ENCODE results near the gene CPNE6.

Gene CPNE6

DNA sequence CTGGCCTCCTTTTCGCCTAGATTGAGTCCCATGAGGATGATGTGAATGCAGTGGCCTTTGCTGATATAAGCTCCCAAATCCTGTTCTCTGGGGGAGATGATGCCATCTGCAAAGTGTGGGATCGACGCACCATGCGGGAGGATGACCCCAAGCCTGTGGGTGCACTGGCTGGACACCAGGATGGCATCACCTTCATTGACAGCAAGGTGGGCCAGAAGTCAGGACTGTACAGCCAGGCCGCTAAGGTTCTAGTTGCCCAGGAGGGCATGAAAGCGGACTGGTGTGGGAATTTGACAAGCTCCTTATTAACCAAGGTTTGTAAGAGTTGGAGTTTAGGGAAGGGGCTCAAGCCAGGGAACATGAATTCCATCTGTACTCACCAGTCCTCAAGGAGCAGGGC lies 48.3 kb downstream of the CPNE6 start:
- DNase-seq (ENCODE audit: insufficient read length) (no peak), FAIRE-seq (no peak)
- TF ChIP-seq POLR2AphosphoS5 (IDR thresholded peaks at IDR 0.05; ENCODE audit: low read depth, low read length), result no peak
- no peak for TF ChIP-seq POLR2A (IDR thresholded peaks at IDR 0.05; ENCODE audit: low read depth, low read length)
- TF ChIP-seq TAF1 (IDR thresholded peaks at IDR 0.05; ENCODE audit: borderline replicate concordance, low read depth, low read length), result no peak

DNA sequence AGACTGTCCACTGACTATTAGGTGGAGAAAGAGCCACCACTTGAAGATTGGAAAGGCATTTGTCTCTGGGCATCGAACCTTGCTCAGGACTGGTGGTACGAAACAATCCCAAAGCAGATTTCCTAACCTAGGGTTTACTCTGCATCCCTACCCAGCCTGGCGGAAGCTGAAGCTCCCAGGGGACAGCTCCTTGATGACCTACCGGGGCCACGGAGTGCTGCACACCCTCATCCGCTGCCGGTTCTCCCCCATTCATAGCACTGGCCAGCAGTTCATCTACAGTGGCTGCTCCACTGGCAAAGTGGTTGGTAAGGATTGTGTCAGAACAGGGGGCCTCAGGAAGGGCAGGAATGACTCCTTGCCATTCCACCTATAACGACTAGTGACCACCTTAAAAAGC lies 49.8 kb downstream of the CPNE6 start:
- FAIRE-seq, result no peak
- no peak for DNase-seq (ENCODE audit: insufficient read length)
- TF ChIP-seq POLR2AphosphoS5 (IDR thresholded peaks at IDR 0.05; ENCODE audit: low read depth, low read length) (no peak), TAF1 (IDR thresholded peaks at IDR 0.05; ENCODE audit: borderline replicate concordance, low read depth, low read length) (no peak), POLR2A (IDR thresholded peaks at IDR 0.05; ENCODE audit: low read depth, low read length) (no peak)

DNA sequence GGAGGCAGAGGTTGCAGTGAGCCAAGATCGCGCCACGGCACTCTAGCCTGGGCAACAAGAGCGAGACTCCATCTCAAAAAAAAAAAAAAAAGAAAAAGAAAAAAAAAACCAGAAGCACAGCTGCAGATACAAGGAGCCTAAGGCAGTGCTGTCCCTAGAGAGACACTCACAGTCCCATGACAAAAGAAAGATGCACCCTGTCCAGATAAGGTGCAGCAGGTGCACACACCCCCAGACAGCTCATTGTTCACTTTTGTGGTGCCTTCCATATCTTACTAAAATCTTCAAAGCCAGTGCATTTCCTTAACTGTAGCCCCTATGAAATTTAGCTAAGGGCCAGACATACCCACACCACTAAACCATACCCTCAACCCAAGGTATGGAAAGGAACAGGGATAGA lies 51.1 kb downstream of the CPNE6 start:
- TF ChIP-seq TAF1 (IDR thresholded peaks at IDR 0.05; ENCODE audit: borderline replicate concordance, low read depth, low read length), result no peak
- no peak for TF ChIP-seq POLR2A (IDR thresholded peaks at IDR 0.05; ENCODE audit: low read depth, low read length)
- no peak for TF ChIP-seq POLR2AphosphoS5 (IDR thresholded peaks at IDR 0.05; ENCODE audit: low read depth, low read length)
- FAIRE-seq, result no peak
- DNase-seq (ENCODE audit: insufficient read length), result no peak

DNA sequence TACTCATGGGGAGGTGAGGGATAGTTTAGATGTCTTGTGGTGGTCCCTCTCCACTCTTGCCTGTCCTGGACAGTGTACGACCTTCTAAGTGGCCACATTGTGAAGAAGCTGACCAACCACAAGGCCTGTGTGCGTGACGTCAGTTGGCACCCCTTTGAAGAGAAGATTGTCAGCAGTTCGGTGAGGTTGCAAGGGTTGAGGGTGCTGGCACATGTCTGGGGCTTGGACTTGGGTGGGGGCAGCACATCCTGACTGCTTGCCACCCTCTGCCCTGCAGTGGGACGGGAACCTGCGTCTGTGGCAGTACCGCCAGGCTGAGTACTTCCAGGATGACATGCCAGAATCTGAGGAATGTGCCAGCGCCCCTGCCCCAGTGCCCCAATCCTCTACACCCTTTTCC lies 51.5 kb downstream of the CPNE6 start:
- FAIRE-seq (no peak), DNase-seq (ENCODE audit: insufficient read length) (no peak)
- TF ChIP-seq TAF1 (IDR thresholded peaks at IDR 0.05; ENCODE audit: borderline replicate concordance, low read depth, low read length), result no peak
- no peak; the same call in 1 of the 2 replicates for TF ChIP-seq POLR2AphosphoS5 (IDR thresholded peaks at IDR 0.05; ENCODE audit: low read depth, low read length)
- no peak for TF ChIP-seq POLR2A (IDR thresholded peaks at IDR 0.05; ENCODE audit: low read depth, low read length)

DNA sequence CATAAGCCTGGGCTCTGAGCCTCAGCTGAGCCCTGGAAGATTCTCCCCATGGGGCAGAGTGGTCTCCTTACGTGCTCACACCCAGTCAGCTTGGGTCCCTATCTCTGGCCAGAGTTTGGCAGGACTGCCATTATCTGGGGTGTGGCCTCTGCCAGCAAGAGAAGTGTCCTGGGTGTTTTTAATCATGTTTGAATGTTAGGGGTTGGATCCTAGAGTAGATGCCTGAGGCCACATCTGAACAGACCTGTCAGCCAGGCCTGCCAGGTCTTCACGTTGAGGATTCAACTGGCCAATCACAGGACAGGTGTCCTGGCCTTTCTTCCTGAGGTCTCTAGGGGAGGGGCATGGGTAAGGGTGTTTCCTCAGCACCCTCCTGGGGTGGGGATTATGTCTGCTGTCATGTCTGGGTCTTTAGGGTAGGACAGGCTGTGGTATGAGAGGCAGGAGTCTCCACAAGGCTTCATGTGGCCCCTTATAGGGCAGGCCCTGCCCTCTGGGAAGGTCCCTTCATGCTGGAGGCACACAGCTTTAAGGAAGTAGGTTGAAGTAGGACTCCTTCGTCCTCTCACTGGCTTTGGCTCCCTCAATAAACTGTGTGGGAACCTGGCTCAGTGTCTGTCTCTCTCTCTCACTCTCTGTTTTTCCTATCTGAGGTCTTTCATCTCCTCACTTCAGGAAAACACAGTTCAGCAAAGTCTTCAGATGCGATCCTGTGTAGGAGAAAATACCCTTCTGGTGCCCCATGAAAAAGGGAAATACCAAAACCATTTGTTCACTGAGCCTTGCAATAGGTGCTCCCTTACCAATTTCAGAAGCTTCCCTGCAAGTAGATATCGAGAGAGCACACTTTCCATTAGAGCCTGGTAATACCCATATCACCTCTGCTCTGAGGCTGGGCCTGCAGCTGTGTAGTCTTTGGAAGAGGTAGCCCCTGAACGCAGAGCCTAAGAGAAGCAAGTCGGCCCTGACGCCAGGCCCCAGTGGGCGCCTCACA lies 52.4 kb downstream of the CPNE6 start:
- FAIRE-seq (peak; percentile 81), DNase-seq (ENCODE audit: insufficient read length) (no peak)
- no peak for TF ChIP-seq TAF1 (IDR thresholded peaks at IDR 0.05; ENCODE audit: borderline replicate concordance, low read depth, low read length)
- TF ChIP-seq POLR2A (IDR thresholded peaks at IDR 0.05; ENCODE audit: low read depth, low read length), result peak; percentile 66
- no peak for TF ChIP-seq POLR2AphosphoS5 (IDR thresholded peaks at IDR 0.05; ENCODE audit: low read depth, low read length)

DNA sequence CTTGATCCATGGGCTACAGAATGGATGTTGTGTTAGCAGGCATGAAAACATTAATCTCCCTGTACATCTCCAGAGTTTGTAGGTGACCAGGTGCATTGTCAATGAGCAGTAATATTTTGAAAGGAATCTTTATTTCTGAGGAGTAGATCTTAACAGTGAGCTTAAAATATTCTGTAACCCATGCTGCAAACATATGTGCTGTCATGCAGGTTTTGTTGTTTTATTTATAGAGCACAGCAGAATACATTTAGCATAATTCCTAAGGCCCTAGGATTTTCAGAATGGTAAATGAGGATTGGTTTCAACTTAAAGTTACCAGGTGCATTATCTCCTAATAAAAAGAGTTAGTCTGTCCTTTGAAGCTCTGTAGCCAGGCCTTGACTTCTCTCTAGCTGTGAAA lies 55.6 kb downstream of the CPNE6 start:
- FAIRE-seq (no peak), DNase-seq (ENCODE audit: insufficient read length) (no peak)
- TF ChIP-seq TAF1 (IDR thresholded peaks at IDR 0.05; ENCODE audit: borderline replicate concordance, low read depth, low read length) (no peak), POLR2AphosphoS5 (IDR thresholded peaks at IDR 0.05; ENCODE audit: low read depth, low read length) (no peak), POLR2A (IDR thresholded peaks at IDR 0.05; ENCODE audit: low read depth, low read length) (no peak)

DNA sequence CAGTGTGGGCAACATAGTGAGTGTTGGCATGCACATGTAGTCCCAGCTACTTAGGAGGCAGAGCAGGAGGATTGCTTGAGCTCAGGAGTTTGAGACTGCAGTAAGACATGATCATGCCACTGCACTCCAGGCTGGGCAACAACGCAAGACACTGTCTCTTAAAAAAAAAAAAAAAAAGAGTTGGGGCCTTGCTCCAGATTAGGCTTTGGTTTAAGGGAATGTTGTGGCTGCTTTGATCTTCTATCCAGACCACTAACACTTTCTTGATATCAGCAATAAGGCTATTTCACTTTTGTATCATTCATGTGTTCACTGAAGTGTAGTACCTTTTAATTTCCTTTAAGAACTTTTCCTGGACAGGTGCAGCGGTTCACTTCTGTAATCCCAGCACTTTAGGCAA lies 56.3 kb downstream of the CPNE6 start:
- FAIRE-seq, result no peak
- no peak for DNase-seq (ENCODE audit: insufficient read length)
- no peak for TF ChIP-seq POLR2A (IDR thresholded peaks at IDR 0.05; ENCODE audit: low read depth, low read length)
- TF ChIP-seq TAF1 (IDR thresholded peaks at IDR 0.05; ENCODE audit: borderline replicate concordance, low read depth, low read length), result no peak
- no peak for TF ChIP-seq POLR2AphosphoS5 (IDR thresholded peaks at IDR 0.05; ENCODE audit: low read depth, low read length)

Data from GM12892 (cell line).